VCaP (cell line): ENCODE results near the gene C20orf144.

ENCODE experiments used
- H3K27ac ChIP-seq: fragments of 450-650 bp; 2 replicates; pipeline ENCODE4 v1.5.1; 2017
- TF ChIP-seq, protein P1 (sequence below): fragments of 450-650 bp; conservative IDR thresholded peaks from 2 replicates; pipeline ENCODE4 v1.5.1; 2017; ENCODE audit warnings: mild to moderate bottlenecking, moderate library complexity

Gene C20orf144

DNA sequence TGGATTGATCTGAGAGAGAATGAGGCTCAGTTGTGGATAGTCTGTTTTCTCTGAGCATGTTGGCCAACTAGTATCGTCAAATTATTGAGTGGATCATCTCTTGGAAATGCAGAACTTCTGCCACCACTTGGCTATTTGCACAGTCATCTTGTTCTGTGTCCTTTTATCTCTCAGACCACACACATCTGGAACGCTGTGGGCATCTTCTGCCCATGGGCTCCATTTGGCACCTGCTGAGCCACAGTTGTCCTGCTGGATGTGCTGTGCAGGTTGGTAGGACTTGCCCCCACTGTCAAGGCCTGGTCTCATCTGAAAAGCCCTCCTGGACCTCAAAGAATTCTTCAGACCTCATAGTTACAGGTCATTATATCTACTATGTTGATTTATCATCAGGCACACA is 16.7 kb upstream of the C20orf144 start:
- H3K27ac ChIP-seq = peak overlapping the region; percentile 99
- TF ChIP-seq, protein P1, sequence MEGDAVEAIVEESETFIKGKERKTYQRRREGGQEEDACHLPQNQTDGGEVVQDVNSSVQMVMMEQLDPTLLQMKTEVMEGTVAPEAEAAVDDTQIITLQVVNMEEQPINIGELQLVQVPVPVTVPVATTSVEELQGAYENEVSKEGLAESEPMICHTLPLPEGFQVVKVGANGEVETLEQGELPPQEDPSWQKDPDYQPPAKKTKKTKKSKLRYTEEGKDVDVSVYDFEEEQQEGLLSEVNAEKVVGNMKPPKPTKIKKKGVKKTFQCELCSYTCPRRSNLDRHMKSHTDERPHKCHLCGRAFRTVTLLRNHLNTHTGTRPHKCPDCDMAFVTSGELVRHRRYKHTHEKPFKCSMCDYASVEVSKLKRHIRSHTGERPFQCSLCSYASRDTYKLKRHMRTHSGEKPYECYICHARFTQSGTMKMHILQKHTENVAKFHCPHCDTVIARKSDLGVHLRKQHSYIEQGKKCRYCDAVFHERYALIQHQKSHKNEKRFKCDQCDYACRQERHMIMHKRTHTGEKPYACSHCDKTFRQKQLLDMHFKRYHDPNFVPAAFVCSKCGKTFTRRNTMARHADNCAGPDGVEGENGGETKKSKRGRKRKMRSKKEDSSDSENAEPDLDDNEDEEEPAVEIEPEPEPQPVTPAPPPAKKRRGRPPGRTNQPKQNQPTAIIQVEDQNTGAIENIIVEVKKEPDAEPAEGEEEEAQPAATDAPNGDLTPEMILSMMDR = no peak

DNA sequence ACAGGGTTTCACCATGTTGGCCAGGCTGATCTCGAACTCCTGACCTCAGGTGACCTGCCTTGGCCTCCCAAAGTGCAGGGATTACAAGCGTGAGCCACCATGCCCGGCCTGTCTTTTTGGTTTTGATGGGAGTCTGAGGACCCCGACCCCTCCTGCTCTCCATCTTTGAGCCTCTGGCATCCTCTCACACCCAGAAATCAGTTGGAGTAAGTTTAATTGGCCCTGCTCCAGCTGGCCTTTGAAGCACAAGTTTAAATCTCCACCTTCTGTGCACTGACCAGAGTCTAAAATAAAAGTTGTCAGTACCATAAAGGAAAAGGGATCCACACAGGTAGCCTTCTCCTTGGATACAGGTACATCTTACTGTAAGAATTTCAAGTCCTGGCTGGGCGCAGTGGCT is 15.9 kb upstream of the C20orf144 start:
- H3K27ac ChIP-seq = peak overlapping the region; percentile 99
- TF ChIP-seq, protein P1 = no peak

DNA sequence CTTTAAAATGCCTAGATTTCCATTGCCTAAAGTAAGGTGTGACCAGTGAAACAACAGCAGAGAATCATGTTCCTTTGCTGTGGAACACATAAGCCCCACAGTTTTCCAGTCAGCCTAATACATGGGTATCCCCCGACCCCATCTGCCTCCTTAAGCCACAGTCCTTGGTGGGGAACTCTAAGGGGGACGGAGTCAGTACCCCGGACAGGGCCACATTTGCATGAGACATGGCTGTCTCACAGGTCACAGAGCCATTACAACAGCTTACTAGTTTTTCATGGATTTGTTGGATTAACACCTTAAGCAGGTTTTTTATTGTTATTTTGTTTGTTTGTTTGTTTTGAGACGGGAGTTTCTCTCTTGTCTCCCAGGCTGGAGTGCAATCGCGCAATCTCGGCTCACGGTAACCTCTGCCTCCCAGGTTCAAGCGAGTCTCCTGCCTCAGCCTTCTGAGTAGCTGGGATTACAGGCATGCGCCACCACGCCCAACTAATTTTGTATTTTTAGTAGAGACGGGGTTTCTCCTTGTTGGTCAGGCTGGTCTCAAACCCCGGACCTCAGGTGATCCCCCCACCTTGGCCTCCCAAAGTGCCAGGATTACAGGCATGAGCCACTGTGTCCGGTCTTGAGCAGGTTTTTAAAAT is 15.0 kb upstream of the C20orf144 start:
- H3K27ac ChIP-seq = peak overlapping the region; percentile 99

DNA sequence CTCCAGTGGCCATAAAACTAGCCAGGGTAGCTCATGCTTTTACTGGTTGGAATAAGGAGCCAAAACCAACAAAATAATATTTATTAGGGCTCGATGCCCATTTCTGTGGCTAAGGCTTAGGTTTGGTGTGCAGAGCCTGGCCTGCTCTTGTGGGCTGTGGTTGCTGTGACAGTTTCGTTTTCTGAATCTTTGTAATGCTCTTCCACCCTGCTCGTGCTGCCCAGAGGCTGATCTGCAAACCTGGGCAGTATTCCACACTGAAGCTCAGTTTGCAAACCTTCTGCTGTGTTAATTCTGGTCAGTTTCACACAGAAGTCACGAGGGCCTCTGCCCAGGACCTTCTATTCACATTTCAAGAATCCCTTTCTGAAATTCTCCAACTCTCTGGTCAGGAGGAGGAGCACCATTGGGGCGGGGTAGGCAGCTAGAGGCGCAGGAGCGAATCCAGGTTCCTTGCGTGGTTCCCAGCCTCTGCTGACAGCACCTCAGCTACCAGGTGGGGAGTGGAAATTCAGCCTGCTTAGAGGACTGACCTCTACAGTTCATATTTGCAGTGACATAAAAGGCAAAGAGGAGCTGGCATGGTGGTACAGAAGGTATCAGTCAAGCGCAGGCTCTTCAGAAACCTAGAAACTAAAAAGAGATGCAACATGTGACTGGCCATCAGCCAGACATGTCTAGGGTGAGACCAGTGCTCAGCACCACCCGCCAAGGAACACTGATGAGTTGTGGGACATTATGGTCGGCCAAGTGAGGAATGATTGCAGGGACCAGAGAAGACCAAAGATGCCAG is 14.3 kb upstream of the C20orf144 start:
- H3K27ac ChIP-seq = peak overlapping the region; percentile 99
- TF ChIP-seq, protein P1 = peak; percentile 39; the same call in 1 of the 2 replicates

DNA sequence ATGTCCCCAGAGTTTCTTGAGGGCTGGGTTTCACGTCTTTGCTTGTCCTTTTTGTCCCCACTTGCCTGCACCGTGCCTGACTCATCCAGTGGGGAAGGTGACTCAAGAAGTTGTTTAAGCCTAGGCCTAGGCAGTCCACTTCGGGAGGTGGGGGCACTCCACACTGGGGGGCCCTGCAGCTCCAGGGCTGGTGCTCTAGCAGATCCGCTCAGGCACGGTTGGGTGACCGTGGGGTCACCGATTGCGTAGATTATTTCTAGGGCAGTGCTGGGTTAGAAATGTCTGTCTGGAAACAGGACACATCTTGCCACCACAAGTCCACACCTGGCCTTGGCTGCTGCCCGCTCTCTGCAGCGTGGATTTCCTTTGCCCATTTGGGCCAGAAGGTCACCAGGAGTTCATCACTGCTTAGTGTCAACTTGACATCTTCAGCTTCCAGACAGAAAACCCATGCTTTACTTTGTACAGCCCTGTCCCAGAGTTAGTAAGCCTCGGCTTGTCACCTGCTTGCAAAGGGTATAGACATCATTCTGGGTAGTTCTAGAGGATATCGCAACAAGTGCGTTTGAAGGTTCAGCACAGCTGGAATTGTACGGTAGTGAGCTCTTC is 13.6 kb upstream of the C20orf144 start:
- H3K27ac ChIP-seq = peak overlapping the region; percentile 99
- TF ChIP-seq, protein P1 = no peak

DNA sequence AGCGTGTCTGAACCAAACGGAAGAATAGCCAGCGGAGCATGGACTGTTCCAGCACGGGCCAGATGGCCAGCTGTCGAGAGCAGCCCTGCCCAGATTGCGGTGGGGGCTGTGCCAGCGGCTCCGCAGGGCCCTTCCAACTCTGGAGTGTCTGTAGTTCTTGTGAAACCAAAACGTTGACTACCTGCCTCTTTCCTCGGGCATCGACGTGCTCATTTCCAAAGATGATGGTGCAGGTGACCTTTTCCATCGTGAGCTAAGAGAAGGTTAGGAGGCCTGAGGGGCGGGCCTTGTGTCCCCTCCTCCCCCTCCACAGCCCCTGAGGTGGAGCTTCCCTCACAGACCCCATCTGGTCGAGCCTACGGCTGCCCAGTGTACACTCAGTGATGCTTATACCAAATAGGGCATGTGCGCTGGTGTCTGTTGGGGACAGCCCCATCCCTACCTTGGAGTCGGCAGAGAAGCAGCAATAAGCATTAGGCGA is 12.9 kb upstream of the C20orf144 start:
- H3K27ac ChIP-seq = peak overlapping the region; percentile 99
- TF ChIP-seq, protein P1 = no peak

DNA sequence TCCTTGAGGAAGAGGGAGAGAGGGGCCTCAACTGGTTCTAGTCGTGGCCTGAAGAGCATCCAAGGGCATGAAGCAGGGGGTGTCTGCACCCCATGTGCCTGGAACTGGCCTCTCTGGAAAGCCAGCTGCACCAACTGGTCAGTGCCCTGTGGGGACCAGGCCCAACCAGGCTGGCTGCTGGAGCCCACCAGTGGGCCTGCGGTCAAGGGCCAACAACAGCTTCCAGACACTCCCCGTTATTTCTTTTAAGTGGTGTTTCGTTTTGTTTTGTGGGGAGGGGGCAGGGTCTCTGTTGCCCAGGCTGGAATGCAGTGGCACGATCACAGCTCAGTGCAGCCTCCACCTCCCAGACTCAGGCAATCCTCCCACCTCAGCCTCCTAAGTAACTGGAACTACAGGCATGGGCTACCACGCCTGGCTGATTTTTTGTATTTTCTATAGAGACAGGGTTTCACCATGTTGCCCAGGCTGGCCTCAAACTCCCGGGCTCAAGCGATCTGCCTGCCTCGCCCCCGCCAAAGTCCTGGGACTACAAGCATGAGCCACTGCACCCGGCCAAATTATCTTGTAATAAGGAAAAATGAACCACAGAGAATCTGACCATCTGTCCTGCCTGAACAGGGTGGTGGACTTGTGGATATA is 11.9 kb upstream of the C20orf144 start:
- H3K27ac ChIP-seq = peak overlapping the region; percentile 99
- TF ChIP-seq, protein P1 = no peak
